HG03108 (cell line): ENCODE measurements around the gene CRTC3.
"Not testable (repeated sequence)": the region's sequence is repeated elsewhere in the genome, so short reads cannot be mapped to it uniquely, and the experiment has no call there.

Experiments used
- ATAC-seq: cut with Tn5 transposase; IDR thresholded peaks from one replicate; pipeline ENCODE4 v1.9.1; 2021; ENCODE audit warnings: moderate library complexity; ENCODE audit not compliant: unreplicated experiment

Gene CRTC3, protein sequence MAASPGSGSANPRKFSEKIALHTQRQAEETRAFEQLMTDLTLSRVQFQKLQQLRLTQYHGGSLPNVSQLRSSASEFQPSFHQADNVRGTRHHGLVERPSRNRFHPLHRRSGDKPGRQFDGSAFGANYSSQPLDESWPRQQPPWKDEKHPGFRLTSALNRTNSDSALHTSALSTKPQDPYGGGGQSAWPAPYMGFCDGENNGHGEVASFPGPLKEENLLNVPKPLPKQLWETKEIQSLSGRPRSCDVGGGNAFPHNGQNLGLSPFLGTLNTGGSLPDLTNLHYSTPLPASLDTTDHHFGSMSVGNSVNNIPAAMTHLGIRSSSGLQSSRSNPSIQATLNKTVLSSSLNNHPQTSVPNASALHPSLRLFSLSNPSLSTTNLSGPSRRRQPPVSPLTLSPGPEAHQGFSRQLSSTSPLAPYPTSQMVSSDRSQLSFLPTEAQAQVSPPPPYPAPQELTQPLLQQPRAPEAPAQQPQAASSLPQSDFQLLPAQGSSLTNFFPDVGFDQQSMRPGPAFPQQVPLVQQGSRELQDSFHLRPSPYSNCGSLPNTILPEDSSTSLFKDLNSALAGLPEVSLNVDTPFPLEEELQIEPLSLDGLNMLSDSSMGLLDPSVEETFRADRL

DNA sequence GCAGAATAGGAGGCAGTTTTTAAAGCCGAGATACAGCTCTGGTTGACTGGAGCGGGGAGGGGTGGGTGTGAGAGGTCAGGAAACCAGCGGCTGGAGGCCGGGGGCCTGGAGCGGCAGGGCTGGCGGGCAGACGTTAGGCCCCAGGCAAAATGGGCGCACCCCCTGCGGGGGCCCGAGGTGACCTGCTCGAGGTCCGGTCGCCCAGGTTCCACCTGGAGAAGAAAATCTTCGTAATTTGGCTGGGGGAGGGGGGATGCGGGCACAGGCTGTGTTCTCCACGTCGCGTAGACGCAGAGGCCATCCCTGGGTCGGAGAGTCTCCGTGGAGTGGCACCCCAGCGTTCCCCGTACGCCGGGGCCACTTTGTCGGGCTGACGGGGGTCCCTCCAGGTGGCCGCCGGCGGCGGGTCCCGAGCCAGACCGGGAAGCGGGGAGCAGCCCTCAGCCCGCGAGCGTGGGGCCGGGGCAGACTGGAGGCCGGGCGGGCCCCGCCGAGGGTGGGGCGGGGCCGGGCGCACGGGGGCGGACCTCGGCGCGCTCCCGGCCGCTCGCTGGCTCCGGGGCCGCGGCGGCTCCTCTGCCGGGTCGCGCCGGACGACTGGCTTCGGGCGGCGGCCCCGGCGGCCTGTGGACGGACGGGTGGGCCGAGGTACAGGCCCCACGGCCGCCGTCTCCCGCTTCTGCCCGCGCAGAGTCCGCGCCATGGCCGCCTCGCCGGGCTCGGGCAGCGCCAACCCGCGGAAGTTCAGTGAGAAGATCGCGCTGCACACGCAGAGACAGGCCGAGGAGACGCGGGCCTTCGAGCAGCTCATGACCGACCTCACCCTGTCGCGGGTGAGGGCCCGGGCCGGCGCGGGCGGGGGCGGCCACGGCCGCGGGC lies at the start of gene CRTC3:
Gene CRTC3, plus strand, starts transcription at position 553 of the 879 bp plus-strand sequence. Its CDS starts 149 bp downstream, at position 702.
- ATAC-seq, result peak; percentile 79

GRCh38 chr15:90481023-90481422 lies 48.7 kb upstream of the CRTC3 start:
- no peak for ATAC-seq

DNA sequence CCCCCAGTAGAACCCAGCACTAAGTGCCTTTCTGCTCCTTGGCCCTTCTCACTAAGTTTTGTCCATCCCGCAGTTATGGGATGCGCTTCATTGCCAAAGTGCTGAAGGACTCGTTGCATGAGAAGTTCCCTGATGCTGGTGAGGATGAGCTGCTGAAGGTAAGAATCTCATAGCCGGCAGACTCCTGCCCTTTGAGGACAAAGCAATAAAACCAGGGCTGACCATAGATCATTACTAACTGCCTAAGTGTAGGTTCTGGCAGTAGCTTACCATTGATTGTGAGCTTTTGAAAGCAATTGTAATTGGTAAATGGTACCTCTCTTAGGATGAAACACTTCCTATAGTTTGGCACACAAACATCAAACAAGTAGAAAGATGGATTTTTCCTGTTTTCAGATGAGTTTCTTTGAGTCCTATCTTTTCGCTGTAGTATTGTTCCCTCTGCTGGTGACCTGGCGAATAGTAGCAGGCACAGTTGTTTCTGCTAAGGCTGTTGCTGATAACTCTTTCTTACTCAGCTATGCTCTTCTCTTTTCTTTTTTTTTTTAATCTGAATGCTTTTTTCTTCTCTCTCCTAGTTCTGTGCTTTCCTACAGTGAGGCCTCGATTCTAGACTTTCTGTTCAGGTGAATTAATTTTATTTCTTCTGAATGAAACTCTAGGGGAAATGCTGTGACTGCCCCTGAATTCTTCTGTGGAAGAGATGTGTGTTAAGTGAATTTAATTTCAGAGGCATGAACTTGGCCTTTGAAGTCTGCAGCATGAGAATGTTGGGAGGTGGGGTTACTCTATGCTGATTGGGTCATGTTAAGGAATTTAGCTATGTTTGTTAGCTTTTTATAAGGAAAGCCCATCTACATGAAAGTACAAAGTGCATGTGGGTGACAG lies 47.4 kb upstream of the CRTC3 start:
- no peak for ATAC-seq

DNA sequence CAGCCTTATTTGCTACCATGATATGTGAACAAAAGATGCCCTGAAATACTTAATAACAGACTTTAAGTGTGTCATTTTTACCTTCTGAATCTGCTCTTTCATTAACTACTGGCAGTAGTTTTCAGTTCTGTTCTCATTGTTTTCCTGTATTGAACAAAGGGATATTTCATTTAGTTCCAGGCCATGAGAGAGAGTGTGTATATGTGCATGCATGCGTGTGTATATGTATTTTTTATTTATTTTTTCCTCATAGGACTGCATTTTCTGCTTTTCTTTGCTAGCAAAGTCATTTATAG lies 46.8 kb upstream of the CRTC3 start:
- ATAC-seq, result no peak

DNA sequence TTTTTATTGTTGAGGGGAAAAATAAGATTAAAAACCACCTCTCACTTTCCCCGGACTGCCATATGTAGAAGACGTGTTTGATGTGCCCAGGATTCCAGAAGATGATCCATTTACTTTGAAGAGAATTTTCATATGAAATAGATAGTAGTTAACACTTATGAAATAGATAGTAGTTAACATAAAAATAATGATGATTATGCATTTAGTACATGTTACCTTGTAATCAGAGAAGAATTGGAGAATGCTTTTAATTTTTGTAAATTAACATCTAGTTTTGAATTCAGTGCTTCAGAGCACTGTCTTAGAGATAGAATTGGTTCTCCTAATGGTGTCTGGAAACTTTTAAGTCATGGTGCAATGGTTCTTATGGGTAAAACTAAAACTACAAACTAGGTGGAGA lies 46.1 kb upstream of the CRTC3 start:
- no peak for ATAC-seq

GRCh38 chr15:90487186-90487585 lies 42.5 kb upstream of the CRTC3 start:
- no peak for ATAC-seq

- no peak for ATAC-seq
Observed at GRCh38 chr15:90489514-90489913, 40.2 kb upstream of the CRTC3 start.

GRCh38 chr15:90489944-90490343 lies 39.8 kb upstream of the CRTC3 start:
- ATAC-seq, result no peak

DNA sequence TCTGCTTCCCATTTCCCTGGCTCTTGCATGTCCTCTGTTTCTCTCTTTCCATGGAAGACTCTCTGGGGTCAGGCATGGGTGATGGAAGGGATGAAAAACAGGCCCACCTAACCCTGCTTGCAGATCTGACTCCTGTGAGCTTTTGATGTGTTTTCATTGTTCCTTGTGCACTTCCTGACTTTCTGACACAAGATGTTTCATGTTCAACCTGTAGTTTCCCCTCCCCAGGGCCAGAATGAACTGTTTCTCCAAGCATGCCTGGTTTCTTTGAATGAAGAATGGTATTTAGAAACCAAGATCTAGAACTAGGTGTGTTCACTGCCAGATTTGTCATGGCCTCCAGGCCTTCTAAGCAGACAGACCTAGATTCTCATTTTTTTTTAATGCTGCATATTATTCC lies 36.1 kb upstream of the CRTC3 start:
- ATAC-seq, result no peak

DNA sequence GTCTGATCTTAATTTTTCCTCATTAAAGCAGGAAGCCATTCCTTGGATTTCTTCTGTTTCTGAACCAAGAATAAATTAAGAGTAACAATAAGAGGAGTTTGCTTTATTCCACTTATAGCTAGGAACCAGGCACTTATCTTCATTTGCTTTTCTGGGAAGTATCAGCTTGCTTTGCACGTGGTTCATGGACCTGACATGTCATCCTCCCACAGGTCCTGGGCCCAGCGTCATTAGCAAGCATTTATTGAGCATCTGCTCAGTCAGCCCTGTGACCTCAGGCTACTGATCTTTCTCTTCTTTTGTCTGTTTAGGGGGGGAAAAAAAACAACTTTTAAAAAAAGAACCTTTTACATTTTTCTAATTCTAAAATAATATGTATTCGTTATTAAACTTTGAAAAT lies 34.7 kb upstream of the CRTC3 start:
- ATAC-seq, result no peak

DNA sequence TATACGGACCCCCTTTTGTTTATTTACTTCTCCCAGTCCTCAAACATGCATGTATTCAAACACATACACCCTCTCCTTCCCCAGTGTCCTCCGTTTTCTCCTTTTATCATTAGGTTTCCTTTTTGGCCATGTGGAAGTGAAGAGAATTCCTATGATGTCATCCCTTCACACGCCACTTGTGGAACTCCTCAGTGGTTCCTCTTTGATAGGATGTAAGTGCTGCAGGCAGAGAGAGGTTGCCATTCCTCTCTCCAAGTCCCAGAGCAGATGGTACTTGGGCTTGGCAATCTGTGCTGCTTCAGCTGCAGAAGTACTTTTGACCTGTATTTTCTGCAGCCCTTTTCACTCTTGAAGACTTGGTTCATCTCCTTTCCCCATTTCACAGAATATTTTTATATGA lies 32.9 kb upstream of the CRTC3 start:
- ATAC-seq, result no peak

GRCh38 chr15:90497376-90497775 lies 32.3 kb upstream of the CRTC3 start:
- ATAC-seq, result no peak

- ATAC-seq, result no peak
Observed at GRCh38 chr15:90497912-90498311, 31.8 kb upstream of the CRTC3 start.

DNA sequence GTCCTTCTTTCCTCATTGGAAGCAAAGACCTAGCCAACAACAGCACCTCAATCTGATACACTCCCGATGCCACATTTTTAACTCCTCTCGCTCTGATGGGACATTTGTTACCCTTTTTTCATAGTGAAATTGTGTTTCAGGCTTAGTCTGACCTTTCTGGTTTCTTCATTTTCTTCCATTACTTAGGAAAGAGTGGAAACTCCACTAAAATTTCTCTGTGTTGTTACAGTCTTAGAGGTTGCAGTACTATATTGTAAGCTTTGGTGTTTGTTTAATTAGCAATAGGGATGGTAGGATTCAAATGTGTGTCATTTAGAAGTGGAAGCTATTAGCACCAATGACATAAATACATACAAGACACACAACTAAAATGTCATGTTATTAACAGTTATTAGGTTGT lies 29.6 kb upstream of the CRTC3 start:
- no peak for ATAC-seq

DNA sequence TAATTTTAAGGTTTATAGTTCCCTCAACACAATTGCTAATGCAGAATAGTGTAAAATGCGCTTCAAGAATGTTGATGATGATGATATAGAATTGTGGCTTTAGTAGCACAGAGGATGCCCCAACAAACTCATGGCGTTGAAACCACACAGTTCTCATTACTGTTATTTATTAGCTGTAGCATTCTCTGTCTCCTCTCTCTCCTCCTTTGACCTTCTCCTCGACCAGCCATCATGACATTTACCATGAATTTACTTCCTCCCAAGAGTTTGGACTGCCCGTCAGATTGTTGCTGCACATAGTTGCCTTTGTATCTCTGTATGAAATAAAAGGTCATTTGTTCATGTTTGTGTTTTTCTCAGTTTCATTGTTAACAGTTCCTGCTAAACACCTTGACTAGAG lies 27.8 kb upstream of the CRTC3 start:
- ATAC-seq, result no peak

DNA sequence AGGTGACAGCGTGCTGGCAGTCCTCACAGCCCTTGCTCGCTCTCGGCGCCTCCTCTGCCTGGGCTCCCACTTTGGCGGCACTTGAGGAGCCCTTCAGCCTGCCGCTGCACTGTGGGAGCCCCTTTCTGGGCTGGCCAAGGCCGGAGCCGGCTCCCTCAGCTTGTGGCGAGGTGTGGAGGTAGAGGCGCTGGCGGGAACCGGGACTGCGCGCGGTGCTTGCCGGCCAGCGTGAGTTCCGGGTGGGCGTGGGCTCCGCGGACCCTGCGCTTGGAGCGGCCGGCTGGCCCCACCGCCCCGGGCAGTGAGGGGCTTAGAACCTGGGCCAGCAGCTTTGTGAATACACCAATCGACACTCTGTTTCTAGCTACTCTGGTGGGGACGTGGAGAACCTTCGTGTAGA lies 18.9 kb upstream of the CRTC3 start:
- not testable (repeated sequence) for ATAC-seq

DNA sequence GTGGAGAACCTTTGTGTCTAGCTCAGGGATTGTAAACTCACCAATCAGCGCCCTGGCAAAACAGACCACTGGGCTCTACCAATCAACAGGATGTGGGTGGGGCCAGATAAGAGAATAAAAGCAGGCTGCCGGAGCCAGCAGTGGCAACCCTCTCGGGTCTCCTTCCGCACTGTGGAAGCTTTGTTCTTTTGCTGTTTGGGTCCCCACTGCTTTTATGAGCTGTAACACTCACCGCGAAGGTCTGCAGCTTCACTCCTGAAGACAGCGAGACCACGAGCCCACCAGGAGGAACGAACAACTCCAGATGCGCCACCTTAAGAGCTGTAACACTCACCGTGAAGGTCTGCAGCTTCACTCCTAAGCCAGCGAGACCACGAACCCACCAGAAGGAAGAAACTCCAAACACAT lies 18.5 kb upstream of the CRTC3 start:
- ATAC-seq, result not testable (repeated sequence)

- no peak for ATAC-seq
Observed at GRCh38 chr15:90512276-90512675, 17.4 kb upstream of the CRTC3 start.

- ATAC-seq, result no peak
Observed at GRCh38 chr15:90512981-90513380, 16.7 kb upstream of the CRTC3 start.

DNA sequence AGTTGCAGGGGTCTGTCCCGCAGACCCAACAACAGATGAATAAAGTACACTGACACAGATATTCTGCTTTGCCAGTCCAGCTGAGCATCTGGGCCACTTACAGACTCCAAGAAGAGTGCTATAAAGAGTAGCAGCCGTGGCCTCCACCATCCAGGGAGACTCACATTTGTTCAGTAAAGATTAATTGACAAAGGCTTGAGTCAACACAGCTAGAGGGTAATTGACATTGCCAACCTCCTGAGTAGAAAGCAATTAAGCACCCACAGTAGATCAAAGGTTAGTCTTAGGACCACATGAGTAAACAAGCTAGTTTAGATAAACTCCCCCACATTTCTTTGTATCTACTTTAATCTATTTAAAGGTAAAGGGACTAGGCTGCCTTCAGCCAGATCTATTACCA lies 16.3 kb upstream of the CRTC3 start:
- no peak for ATAC-seq

DNA sequence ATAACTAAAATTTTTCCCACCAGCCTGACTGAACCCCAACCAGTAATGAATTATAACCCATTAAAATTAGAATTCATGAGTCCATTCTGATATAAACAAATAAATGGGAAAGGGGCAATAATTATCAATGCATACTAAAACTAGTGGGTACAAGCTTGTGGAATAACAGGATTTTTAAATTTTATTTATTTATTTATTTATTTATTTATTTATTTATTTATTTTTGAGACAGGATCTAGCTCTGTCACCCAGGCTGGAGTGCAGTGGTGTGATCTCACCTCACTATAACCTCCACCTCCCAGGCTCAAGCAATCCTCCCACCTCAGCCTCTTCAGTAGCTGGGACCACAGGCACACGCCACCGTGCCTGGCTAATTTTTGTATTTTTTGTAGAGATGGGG lies 15.8 kb upstream of the CRTC3 start:
- not testable (repeated sequence) for ATAC-seq
